GM21360 (cell line): ENCODE measurements around the gene CTPS1.

ENCODE experiments used
- ATAC-seq: cut with Tn5 transposase; IDR thresholded peaks from one replicate; pipeline ENCODE4 v1.9.1; 2021; ENCODE audit warnings: mild to moderate bottlenecking, moderate library complexity; ENCODE audit not compliant: unreplicated experiment

Gene CTPS1

GRCh38 chr1:40989066-40989465, 9.6 kb downstream of the CTPS1 start:
- ATAC-seq = no peak

- no peak for ATAC-seq
These were observed 17.6 kb downstream of the CTPS1 start for GRCh38 chr1:40997096-40997495.

GRCh38 chr1:40998668-40999067, 19.2 kb downstream of the CTPS1 start:
- no peak for ATAC-seq

- ATAC-seq = no peak
These were observed 23.7 kb downstream of the CTPS1 start for GRCh38 chr1:41003127-41003639.

GRCh38 chr1:41003640-41004220, 24.2 kb downstream of the CTPS1 start:
- peak; percentile 96 for ATAC-seq

GRCh38 chr1:41005876-41006275, 26.4 kb downstream of the CTPS1 start:
- no peak for ATAC-seq

- ATAC-seq = no peak
These were observed 27.7 kb downstream of the CTPS1 start for GRCh38 chr1:41006942-41007865.

GRCh38 chr1:41009466-41009865, 30.0 kb downstream of the CTPS1 start:
- ATAC-seq = no peak

GRCh38 chr1:41010345-41010744, 30.8 kb downstream of the CTPS1 start:
- ATAC-seq = no peak

GRCh38 chr1:41013024-41013423, 33.5 kb downstream of the CTPS1 start:
- no peak for ATAC-seq

GRCh38 chr1:41013796-41014195, 34.3 kb downstream of the CTPS1 start:
- ATAC-seq = no peak

GRCh38 chr1:41014871-41015270, 35.4 kb downstream of the CTPS1 start:
- ATAC-seq = no peak

GRCh38 chr1:41015281-41015896, 35.9 kb downstream of the CTPS1 start:
- ATAC-seq = no peak

GRCh38 chr1:41015897-41016470, 36.5 kb downstream of the CTPS1 start:
- no peak for ATAC-seq

GRCh38 chr1:41017141-41018017, 37.9 kb downstream of the CTPS1 start:
- ATAC-seq = no peak

GRCh38 chr1:41018018-41018410, 38.5 kb downstream of the CTPS1 start:
- no peak for ATAC-seq

GRCh38 chr1:41019353-41019745, 39.9 kb downstream of the CTPS1 start:
- no peak for ATAC-seq

- no peak for ATAC-seq
These were observed 40.6 kb downstream of the CTPS1 start for GRCh38 chr1:41020109-41020576.

GRCh38 chr1:41020654-41021053, 41.2 kb downstream of the CTPS1 start:
- no peak for ATAC-seq
